Measurements from ENCODE around the gene ORAI1. TPM values are rescaled to one million over a fixed set of nuclear protein-coding genes. Genes with fewer than 3 reads are reported as not detected.
"Not testable (repeated sequence)": the region's sequence is repeated elsewhere in the genome, so short reads cannot be mapped to it uniquely, and the experiment has no call there.

ORAI1 gene
- total and polyA plus RNA-seq, 9 donors, result 3.4 to 18.4 (median 12.3) TPM

DNA sequence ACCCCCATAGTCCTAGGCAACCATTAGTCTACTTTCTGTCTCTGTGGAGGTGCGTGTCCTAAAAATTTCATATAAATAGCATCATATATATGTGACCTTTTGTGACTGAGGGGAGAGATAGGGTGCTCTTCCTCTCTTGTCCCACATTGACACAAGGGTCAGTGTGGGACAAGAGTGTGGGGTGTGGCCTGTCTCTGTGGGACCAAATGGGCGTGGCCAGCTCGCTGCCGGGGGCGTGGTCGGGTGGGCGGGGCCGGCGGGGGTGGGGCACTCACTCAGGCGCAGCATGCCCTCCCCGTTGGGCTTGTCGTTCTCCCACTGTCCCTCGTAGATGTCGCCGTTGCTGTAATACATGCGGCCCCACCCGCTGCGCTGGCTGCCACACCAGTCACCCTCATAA, 27.7 kb downstream of the ORAI1 start:
- intact Hi-C loops (cut with DNase I), result no loop called here
- DNase-seq, result no peak

DNA sequence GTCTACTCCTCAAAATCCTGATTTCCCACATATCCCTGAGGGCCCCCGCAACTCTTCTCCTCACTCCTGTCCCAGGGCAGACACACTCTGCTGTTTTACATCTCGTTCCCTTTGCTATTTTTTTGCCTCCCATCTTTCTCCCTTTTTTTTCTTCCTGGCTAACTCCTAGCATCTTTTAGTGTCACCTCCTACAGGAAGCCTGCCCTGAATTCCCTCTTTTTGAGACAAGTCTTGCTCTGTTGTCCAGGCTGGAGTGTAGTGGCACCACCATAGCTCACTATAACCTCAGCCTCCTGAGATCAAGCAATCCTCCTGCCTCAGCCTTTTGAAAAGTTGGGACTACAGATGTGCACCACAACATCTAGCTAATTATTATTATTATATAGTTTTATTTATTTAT, 29.8 kb downstream of the ORAI1 start:
- Histone ChIP-seq H3K4me3 (no peak overlapping the region), H3K4me1 (ENCODE audit: insufficient read depth) (no peaks in the 10 kb centered on the region), H3K27me3 (no peaks in the 10 kb centered on the region), H3K27ac (no peak overlapping the region), H3K9me3 (no peaks in the 10 kb centered on the region), H3K36me3 (no peaks in the 10 kb centered on the region)
- DNase-seq, result no peak
- 93 to 97% (median 94%) methylated on average over 2 of the region's 2 CpGs for WGBS, 3 donors
- no peak for TF ChIP-seq EP300 (IDR thresholded peaks at IDR 0.05)
- TF ChIP-seq POLR2A (IDR thresholded peaks at IDR 0.05), result no peak
- no peak for TF ChIP-seq CTCF (IDR thresholded peaks at IDR 0.05)
- intact Hi-C loops (cut with DNase I), result no loop called here

More for the DNA sequence above, 27.7 kb downstream of the ORAI1 start:
- no peaks in the 10 kb centered on the region for H3K4me1 ChIP-seq (ENCODE audit: insufficient read depth)
- 60 to 68% (median 61%) methylated on average over 18 of the region's 18 CpGs for WGBS, 3 donors
- no peaks in the 10 kb centered on the region for H3K27me3 ChIP-seq
- H3K27ac ChIP-seq, result no peak overlapping the region
- no peaks in the 10 kb centered on the region for H3K36me3 ChIP-seq
- TF ChIP-seq CTCF (IDR thresholded peaks at IDR 0.05) (no peak), EP300 (IDR thresholded peaks at IDR 0.05) (no peak), POLR2A (IDR thresholded peaks at IDR 0.05) (no peak)
- no peak overlapping the region for H3K4me3 ChIP-seq
- H3K9me3 ChIP-seq, result no peaks in the 10 kb centered on the region

DNA sequence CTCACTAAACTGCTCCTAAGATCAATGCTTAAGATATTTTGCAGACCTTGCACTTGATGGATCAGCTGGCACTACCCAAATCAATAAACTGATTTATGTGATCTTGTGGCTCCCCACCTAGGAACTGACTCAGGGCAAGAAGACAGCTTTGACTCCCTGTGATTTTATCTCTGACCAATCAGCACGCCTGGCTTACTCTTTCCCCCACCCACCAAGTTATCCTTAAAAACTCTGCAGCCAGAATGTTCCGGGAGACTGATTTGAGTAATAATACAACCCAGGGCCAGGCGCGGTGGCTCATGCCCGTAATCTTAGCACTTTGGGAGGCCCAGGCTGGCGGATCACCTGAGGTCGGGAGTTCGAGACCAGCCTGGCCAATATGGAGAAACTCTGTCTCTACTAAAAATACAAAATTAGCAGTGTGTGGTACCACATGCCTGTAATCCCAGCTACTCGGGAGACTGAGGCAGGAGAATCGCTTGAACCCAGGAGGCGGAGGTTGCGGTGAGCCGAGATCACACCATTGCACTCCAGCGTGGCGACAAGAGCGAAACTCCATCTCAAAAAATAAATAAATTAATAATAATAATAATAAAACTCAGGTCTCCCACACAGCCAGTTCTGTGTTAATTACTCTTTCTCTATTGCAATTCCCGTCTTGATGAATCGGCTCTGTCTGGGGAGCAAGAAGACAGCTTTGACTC, 31.1 kb downstream of the ORAI1 start:
- intact Hi-C loops (cut with DNase I), result no loop called here
- Histone ChIP-seq H3K27ac (no peak overlapping the region), H3K9me3 (no peaks in the 10 kb centered on the region), H3K4me3 (no peak overlapping the region), H3K36me3 (no peaks in the 10 kb centered on the region), H3K27me3 (no peaks in the 10 kb centered on the region), H3K4me1 (ENCODE audit: insufficient read depth) (no peaks in the 10 kb centered on the region)
- WGBS, 3 donors, result 87 to 93% (median 92%) methylated on average over 18 of the region's 18 CpGs
- no peak for TF ChIP-seq EP300 (IDR thresholded peaks at IDR 0.05)
- TF ChIP-seq POLR2A (IDR thresholded peaks at IDR 0.05), result no peak
- TF ChIP-seq CTCF (IDR thresholded peaks at IDR 0.05), result no peak
- no peak for DNase-seq

DNA sequence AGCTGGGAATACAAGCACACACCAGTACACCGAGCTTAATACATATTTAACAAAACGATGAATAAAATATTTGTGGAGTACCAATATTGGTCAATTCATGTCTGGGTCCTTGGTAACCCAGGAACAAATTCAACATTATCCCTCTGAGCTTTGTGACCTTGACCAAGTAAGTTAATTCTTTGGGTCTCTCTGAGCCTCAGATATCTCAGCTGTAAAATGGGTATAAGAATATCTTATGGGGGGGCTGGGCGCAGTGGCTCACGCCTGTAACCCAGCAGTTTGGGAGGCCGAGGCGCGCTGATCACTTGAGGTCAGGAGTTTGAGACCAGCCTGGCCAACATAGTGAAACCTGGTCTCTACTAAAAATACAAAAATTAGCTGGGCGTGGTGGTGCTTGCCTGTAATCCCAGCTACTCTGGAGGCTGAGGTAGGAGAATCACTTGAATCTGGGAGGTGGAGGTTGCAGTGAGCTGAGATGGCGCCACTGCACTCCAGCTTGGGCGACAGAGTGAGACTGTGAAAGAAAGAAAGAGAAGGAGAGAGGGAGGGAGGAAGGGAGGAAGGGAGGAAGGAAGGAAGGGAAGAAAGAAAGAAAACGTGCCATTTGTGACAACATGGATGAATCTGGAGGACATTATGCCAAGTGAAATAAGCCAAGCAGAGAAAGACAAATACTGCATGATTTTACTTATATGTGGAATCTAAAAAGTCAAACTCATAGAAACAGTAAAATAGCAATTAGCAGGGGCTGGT, 35.2 kb downstream of the ORAI1 start:
- H3K27ac ChIP-seq; DNase-seq; H3K36me3 ChIP-seq; H3K4me3 ChIP-seq; H3K9me3 ChIP-seq; intact Hi-C loops (cut with DNase I); H3K4me1 ChIP-seq (ENCODE audit: insufficient read depth); H3K27me3 ChIP-seq: not testable (repeated sequence)
- WGBS, 3 donors, result 84 to 88% (median 85%) methylated on average over 11 of the region's 11 CpGs

DNA sequence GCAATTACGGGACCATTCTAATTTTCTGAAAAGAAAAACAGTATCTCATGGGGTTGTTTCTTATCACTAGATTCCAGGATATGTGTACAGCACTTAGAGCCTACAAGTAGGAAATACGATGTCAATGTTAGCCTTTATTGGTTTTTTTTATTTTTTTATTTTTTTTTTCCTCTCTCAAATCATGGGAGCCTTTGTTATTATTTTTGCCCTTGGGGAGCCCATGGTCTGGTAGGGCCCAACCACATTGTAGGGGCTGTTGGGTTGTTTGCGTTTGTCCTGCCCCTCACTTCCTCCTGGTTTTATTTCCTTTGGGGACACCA, 37.2 kb downstream of the ORAI1 start:
- Histone ChIP-seq H3K9me3 (no peaks in the 10 kb centered on the region), H3K36me3 (no peaks in the 10 kb centered on the region), H3K27me3 (no peaks in the 10 kb centered on the region), H3K27ac (no peak overlapping the region), H3K4me1 (ENCODE audit: insufficient read depth) (no peaks in the 10 kb centered on the region), H3K4me3 (no peak overlapping the region)
- intact Hi-C loops (cut with DNase I), result no loop called here
- DNase-seq, result no peak
- TF ChIP-seq CTCF (IDR thresholded peaks at IDR 0.05), result no peak
- no peak for TF ChIP-seq POLR2A (IDR thresholded peaks at IDR 0.05)
- TF ChIP-seq EP300 (IDR thresholded peaks at IDR 0.05), result no peak
- WGBS, 3 donors, result 87 to 91% (median 89%) methylated on average over 3 of the region's 3 CpGs

DNA sequence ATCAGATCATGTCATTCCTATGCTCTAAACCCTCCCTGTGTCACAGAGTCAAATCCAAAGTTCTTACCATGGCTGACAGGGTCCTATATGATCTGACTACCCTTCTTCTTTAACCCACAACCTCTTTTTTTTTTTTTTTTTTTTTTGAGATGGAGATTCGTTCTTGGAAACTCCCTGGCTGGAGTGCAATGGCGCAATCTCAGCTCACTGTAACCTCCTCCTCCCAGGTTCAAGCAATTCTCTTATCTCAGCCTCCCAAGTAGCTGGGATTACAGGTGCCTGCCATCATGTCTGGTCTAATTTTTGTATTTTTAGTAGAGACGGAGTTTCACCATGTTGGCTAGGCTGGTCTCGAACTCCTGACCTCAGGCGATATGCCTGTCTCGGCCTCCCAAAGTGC, 40.5 kb downstream of the ORAI1 start:
- DNase-seq; H3K27me3 ChIP-seq; intact Hi-C loops (cut with DNase I): not testable (repeated sequence)

More for the DNA sequence above, 40.5 kb downstream of the ORAI1 start:
- WGBS, 3 donors, result 78 to 82% (median 80%) methylated on average over 6 of the region's 6 CpGs
- not testable (repeated sequence) for H3K4me3 ChIP-seq; H3K9me3 ChIP-seq; H3K36me3 ChIP-seq; H3K27ac ChIP-seq; H3K4me1 ChIP-seq (ENCODE audit: insufficient read depth)

All from ovary (tissue), 9 donors.